Measurements from ENCODE around the gene IGSF5.
A peak's percentile ranks its signal among the peaks of the same experiment; 100 is the strongest.

Gene IGSF5

GRCh38 chr21:39774227-39774626, 29.2 kb downstream of the IGSF5 start:
- Histone ChIP-seq H3K27me3 (ENCODE audit: insufficient read depth, insufficient read length) (no peaks in the 10 kb centered on the region), H3K9me3 (ENCODE audit: insufficient read depth, low read length) (no peaks in the 10 kb centered on the region), H3K4me1 (ENCODE audit: insufficient read depth, insufficient read length) (no peaks in the 10 kb centered on the region), H3K36me3 (ENCODE audit: insufficient read depth, insufficient read length, low read length) (no peaks in the 10 kb centered on the region), H3K4me3 (ENCODE audit: insufficient read length, low read depth) (no peak overlapping the region), H3K9ac (ENCODE audit: insufficient read length, low read depth) (no peak overlapping the region)
- DNase-seq (ENCODE audit: low read depth, low spot score), result no peak
- TF ChIP-seq ZNF274 (IDR thresholded peaks at IDR 0.05; ENCODE audit: low read depth, low read length) (no peak), SUZ12 (IDR thresholded peaks at IDR 0.05; ENCODE audit: extremely low read depth, insufficient read depth, insufficient read length) (no peak), YY1 (IDR thresholded peaks at IDR 0.05; ENCODE audit: insufficient read depth, insufficient read length) (no peak)

- no peak overlapping the region for H3K9ac ChIP-seq (ENCODE audit: insufficient read length, low read depth)
- TF ChIP-seq ZNF274 (IDR thresholded peaks at IDR 0.05; ENCODE audit: low read depth, low read length) (no peak), YY1 (IDR thresholded peaks at IDR 0.05; ENCODE audit: insufficient read depth, insufficient read length) (no peak), SUZ12 (IDR thresholded peaks at IDR 0.05; ENCODE audit: extremely low read depth, insufficient read depth, insufficient read length) (no peak)
- H3K4me3 ChIP-seq (ENCODE audit: insufficient read length, low read depth), result no peak overlapping the region
These were observed 30.8 kb downstream of the IGSF5 start for GRCh38 chr21:39775816-39776215.

GRCh38 chr21:39776589-39776988, 31.6 kb downstream of the IGSF5 start:
- no peak overlapping the region for H3K4me3 ChIP-seq (ENCODE audit: insufficient read length, low read depth)
- no peaks in the 10 kb centered on the region for H3K36me3 ChIP-seq (ENCODE audit: insufficient read depth, insufficient read length, low read length)
- no peak for TF ChIP-seq SUZ12 (IDR thresholded peaks at IDR 0.05; ENCODE audit: extremely low read depth, insufficient read depth, insufficient read length)
- no peak for TF ChIP-seq YY1 (IDR thresholded peaks at IDR 0.05; ENCODE audit: insufficient read depth, insufficient read length)
- no peak for TF ChIP-seq ZNF274 (IDR thresholded peaks at IDR 0.05; ENCODE audit: low read depth, low read length)

More at GRCh38 chr21:39775816-39776215, 30.8 kb downstream of the IGSF5 start:
- no peak for DNase-seq (ENCODE audit: low read depth, low spot score)
- no peaks in the 10 kb centered on the region for H3K27me3 ChIP-seq (ENCODE audit: insufficient read depth, insufficient read length)
- no peaks in the 10 kb centered on the region for H3K36me3 ChIP-seq (ENCODE audit: insufficient read depth, insufficient read length, low read length)
- no peaks in the 10 kb centered on the region for H3K9me3 ChIP-seq (ENCODE audit: insufficient read depth, low read length)
- no peaks in the 10 kb centered on the region for H3K4me1 ChIP-seq (ENCODE audit: insufficient read depth, insufficient read length)

GRCh38 chr21:39781331-39781730, 36.3 kb downstream of the IGSF5 start:
- H3K4me3 ChIP-seq (ENCODE audit: insufficient read length, low read depth), result no peak overlapping the region
- H3K9ac ChIP-seq (ENCODE audit: insufficient read length, low read depth), result no peak overlapping the region
- H3K4me1 ChIP-seq (ENCODE audit: insufficient read depth, insufficient read length), result no peaks in the 10 kb centered on the region
- H3K9me3 ChIP-seq (ENCODE audit: insufficient read depth, low read length), result no peaks in the 10 kb centered on the region
- DNase-seq (ENCODE audit: low read depth, low spot score), result no peak
- no peaks in the 10 kb centered on the region for H3K36me3 ChIP-seq (ENCODE audit: insufficient read depth, insufficient read length, low read length)
- TF ChIP-seq SUZ12 (IDR thresholded peaks at IDR 0.05; ENCODE audit: extremely low read depth, insufficient read depth, insufficient read length) (no peak), YY1 (IDR thresholded peaks at IDR 0.05; ENCODE audit: insufficient read depth, insufficient read length) (no peak), ZNF274 (IDR thresholded peaks at IDR 0.05; ENCODE audit: low read depth, low read length) (no peak)
- H3K27me3 ChIP-seq (ENCODE audit: insufficient read depth, insufficient read length), result no peaks in the 10 kb centered on the region

More at GRCh38 chr21:39776589-39776988, 31.6 kb downstream of the IGSF5 start:
- no peaks in the 10 kb centered on the region for H3K9me3 ChIP-seq (ENCODE audit: insufficient read depth, low read length)
- no peak overlapping the region for H3K9ac ChIP-seq (ENCODE audit: insufficient read length, low read depth)
- DNase-seq (ENCODE audit: low read depth, low spot score), result no peak
- H3K27me3 ChIP-seq (ENCODE audit: insufficient read depth, insufficient read length), result no peaks in the 10 kb centered on the region
- no peaks in the 10 kb centered on the region for H3K4me1 ChIP-seq (ENCODE audit: insufficient read depth, insufficient read length)

GRCh38 chr21:39788383-39788782, 43.4 kb downstream of the IGSF5 start:
- DNase-seq (ENCODE audit: low read depth, low spot score), result peak; percentile 98
- H3K27me3 ChIP-seq (ENCODE audit: insufficient read depth, insufficient read length), result no peaks in the 10 kb centered on the region
- no peaks in the 10 kb centered on the region for H3K36me3 ChIP-seq (ENCODE audit: insufficient read depth, insufficient read length, low read length)
- H3K9ac ChIP-seq (ENCODE audit: insufficient read length, low read depth), result no peak overlapping the region
- no peaks in the 10 kb centered on the region for H3K4me1 ChIP-seq (ENCODE audit: insufficient read depth, insufficient read length)
- peaks cover 22% of the 10 kb centered on the region for H3K9me3 ChIP-seq (ENCODE audit: insufficient read depth, low read length)
- no peak overlapping the region for H3K4me3 ChIP-seq (ENCODE audit: insufficient read length, low read depth)
- no peak for TF ChIP-seq YY1 (IDR thresholded peaks at IDR 0.05; ENCODE audit: insufficient read depth, insufficient read length)
- TF ChIP-seq ZNF274 (IDR thresholded peaks at IDR 0.05; ENCODE audit: low read depth, low read length), result no peak
- TF ChIP-seq SUZ12 (IDR thresholded peaks at IDR 0.05; ENCODE audit: extremely low read depth, insufficient read depth, insufficient read length), result no peak

GRCh38 chr21:39796466-39796865, 51.5 kb downstream of the IGSF5 start:
- no peak overlapping the region for H3K4me3 ChIP-seq (ENCODE audit: insufficient read length, low read depth)
- H3K4me1 ChIP-seq (ENCODE audit: insufficient read depth, insufficient read length), result no peaks in the 10 kb centered on the region
- no peak overlapping the region for H3K9ac ChIP-seq (ENCODE audit: insufficient read length, low read depth)
- H3K27me3 ChIP-seq (ENCODE audit: insufficient read depth, insufficient read length), result no peaks in the 10 kb centered on the region
- TF ChIP-seq ZNF274 (IDR thresholded peaks at IDR 0.05; ENCODE audit: low read depth, low read length) (no peak), YY1 (IDR thresholded peaks at IDR 0.05; ENCODE audit: insufficient read depth, insufficient read length) (no peak), SUZ12 (IDR thresholded peaks at IDR 0.05; ENCODE audit: extremely low read depth, insufficient read depth, insufficient read length) (no peak)
- peaks cover 7% of the 10 kb centered on the region for H3K9me3 ChIP-seq (ENCODE audit: insufficient read depth, low read length)
- peak; percentile 16 for DNase-seq (ENCODE audit: low read depth, low spot score)
- no peaks in the 10 kb centered on the region for H3K36me3 ChIP-seq (ENCODE audit: insufficient read depth, insufficient read length, low read length)

- no peaks in the 10 kb centered on the region for H3K9me3 ChIP-seq (ENCODE audit: insufficient read depth, low read length)
- no peaks in the 10 kb centered on the region for H3K27me3 ChIP-seq (ENCODE audit: insufficient read depth, insufficient read length)
- no peak overlapping the region for H3K4me3 ChIP-seq (ENCODE audit: insufficient read length, low read depth)
- H3K36me3 ChIP-seq (ENCODE audit: insufficient read depth, insufficient read length, low read length), result no peaks in the 10 kb centered on the region
- TF ChIP-seq YY1 (IDR thresholded peaks at IDR 0.05; ENCODE audit: insufficient read depth, insufficient read length) (no peak), SUZ12 (IDR thresholded peaks at IDR 0.05; ENCODE audit: extremely low read depth, insufficient read depth, insufficient read length) (no peak), ZNF274 (IDR thresholded peaks at IDR 0.05; ENCODE audit: low read depth, low read length) (no peak)
- no peak overlapping the region for H3K9ac ChIP-seq (ENCODE audit: insufficient read length, low read depth)
- DNase-seq (ENCODE audit: low read depth, low spot score), result no peak
- H3K4me1 ChIP-seq (ENCODE audit: insufficient read depth, insufficient read length), result no peaks in the 10 kb centered on the region
These were observed 54.2 kb downstream of the IGSF5 start for GRCh38 chr21:39799178-39799577.

Data from NT2/D1 (cell line).